SJCRH30 (cell line): ENCODE data around the gene HAT1. TPM values are rescaled to one million over a fixed set of nuclear protein-coding genes. Genes with fewer than 3 reads are reported as not detected.
"Not testable (repeated sequence)": the region's sequence is repeated elsewhere in the genome, so short reads cannot be mapped to it uniquely, and the experiment has no call there.

ENCODE experiments used
- DNase-seq, 2 experiments: peaks; one replicate each; pipeline ENCODE4 v3.0.0-alpha.2; 2015 to 2020
- H3K27ac ChIP-seq: fragments of 250-450 bp; sonication (Bioruptor Pico); 2 replicates; pipeline ENCODE4 v1.5.1; 2020; ENCODE audit warnings: mild to moderate bottlenecking, moderate library complexity
- H3K27me3 ChIP-seq: fragments of 250-450 bp; sonication (Bioruptor Pico); 2 replicates; pipeline ENCODE4 v1.5.1; 2020; ENCODE audit warnings: mild to moderate bottlenecking, moderate library complexity
- H3K36me3 ChIP-seq: fragments of 250-450 bp; sonication (Bioruptor Pico); 2 replicates; pipeline ENCODE4 v1.5.1; 2020; ENCODE audit warnings: mild to moderate bottlenecking, moderate library complexity
- H3K4me1 ChIP-seq: fragments of 250-450 bp; sonication (Bioruptor Pico); 2 replicates; pipeline ENCODE4 v1.5.1; 2020; ENCODE audit warnings: mild to moderate bottlenecking, moderate library complexity
- H3K4me3 ChIP-seq: fragments of 250-450 bp; sonication (Bioruptor Pico); 2 replicates; pipeline ENCODE4 v1.5.1; 2020; ENCODE audit warnings: mild to moderate bottlenecking, moderate library complexity
- H3K9me3 ChIP-seq: fragments of 250-450 bp; sonication (Bioruptor Pico); replicated peaks from 2 replicates; pipeline ENCODE4 v1.5.1; 2020; ENCODE audit warnings: mild to moderate bottlenecking, moderate library complexity
- total RNA-seq: library from RNA; depleted of rRNA; stranded (reverse); fragments of >200 nt; shearing (Covaris generic); gene quantifications from 2 replicates; pipeline ENCODE4 v1.2.3, GENCODE V29; 2014

Gene HAT1
- total RNA-seq, 1 experiment from 2014 or later, result 117 TPM

- H3K4me3 ChIP-seq, result no peak overlapping the region
- H3K4me1 ChIP-seq, result no peaks in the 10 kb centered on the region
- H3K27me3 ChIP-seq, result no peaks in the 10 kb centered on the region
- H3K9me3 ChIP-seq, result no peaks in the 10 kb centered on the region
- H3K36me3 ChIP-seq, result peaks cover 37% of the 10 kb centered on the region
- no peak for DNase-seq
- H3K27ac ChIP-seq, result no peak overlapping the region
Measured at GRCh38 chr2:171972329-171972982, 50.2 kb downstream of the HAT1 start.

DNA sequence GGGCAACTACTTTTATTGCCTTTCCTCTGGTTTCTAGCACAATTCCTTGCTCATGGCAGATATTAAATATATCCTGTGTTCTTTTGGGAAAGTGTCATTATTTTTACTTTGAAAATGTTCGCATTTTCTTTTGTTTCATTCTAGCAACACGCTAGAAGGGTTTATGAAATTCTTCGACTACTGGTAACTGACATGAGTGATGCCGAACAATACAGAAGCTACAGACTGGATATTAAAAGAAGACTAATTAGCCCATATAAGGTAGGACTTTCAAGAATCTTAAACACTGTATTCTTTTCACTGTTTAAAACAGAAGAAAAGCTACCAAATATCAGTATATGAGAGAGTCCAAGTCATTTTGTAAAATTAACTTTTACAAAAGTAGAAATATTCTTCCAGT lies 56.8 kb downstream of the HAT1 start:
- H3K4me1 ChIP-seq, result no peaks in the 10 kb centered on the region
- no peak overlapping the region for H3K27ac ChIP-seq
- H3K9me3 ChIP-seq, result no peaks in the 10 kb centered on the region
- H3K27me3 ChIP-seq, result no peaks in the 10 kb centered on the region
- DNase-seq, result no peak
- H3K36me3 ChIP-seq, result peaks cover 68% of the 10 kb centered on the region
- H3K4me3 ChIP-seq, result no peak overlapping the region

GRCh38 chr2:171983924-171984323 lies 61.7 kb downstream of the HAT1 start:
- H3K4me1 ChIP-seq, H3K27ac ChIP-seq, H3K9me3 ChIP-seq, H3K4me3 ChIP-seq, DNase-seq, H3K27me3 ChIP-seq: not testable (repeated sequence)
- H3K36me3 ChIP-seq, result peaks cover 45% of the 10 kb centered on the region

DNA sequence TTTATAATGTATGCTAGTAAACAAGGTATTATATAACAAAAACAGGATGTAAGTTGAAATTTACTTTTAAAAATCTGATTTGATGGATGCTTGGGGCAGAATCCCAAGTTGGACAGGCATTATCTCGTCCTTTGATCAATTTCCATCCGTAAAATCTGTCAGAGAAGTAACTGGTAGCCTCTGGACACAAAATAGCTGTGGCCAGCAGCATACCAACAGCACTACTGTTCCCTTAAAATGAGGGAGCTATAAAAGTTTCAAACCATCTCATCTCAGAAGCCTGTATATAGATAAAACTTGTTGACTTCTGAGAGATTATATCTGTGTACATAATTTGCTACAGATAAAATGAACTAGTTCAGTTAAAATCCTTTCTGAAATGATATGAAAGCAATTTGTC lies 62.8 kb downstream of the HAT1 start:
- peaks cover 33% of the 10 kb centered on the region for H3K36me3 ChIP-seq
- DNase-seq, result no peak
- H3K27me3 ChIP-seq, result no peaks in the 10 kb centered on the region

GRCh38 chr2:171986778-171987177 lies 64.5 kb downstream of the HAT1 start:
- Histone ChIP-seq H3K4me1 (no peaks in the 10 kb centered on the region), H3K4me3 (no peak overlapping the region)

More for the DNA sequence above, 62.8 kb downstream of the HAT1 start:
- no peak overlapping the region for H3K4me3 ChIP-seq
- no peaks in the 10 kb centered on the region for H3K4me1 ChIP-seq
- no peak overlapping the region for H3K27ac ChIP-seq
- no peaks in the 10 kb centered on the region for H3K9me3 ChIP-seq

DNA sequence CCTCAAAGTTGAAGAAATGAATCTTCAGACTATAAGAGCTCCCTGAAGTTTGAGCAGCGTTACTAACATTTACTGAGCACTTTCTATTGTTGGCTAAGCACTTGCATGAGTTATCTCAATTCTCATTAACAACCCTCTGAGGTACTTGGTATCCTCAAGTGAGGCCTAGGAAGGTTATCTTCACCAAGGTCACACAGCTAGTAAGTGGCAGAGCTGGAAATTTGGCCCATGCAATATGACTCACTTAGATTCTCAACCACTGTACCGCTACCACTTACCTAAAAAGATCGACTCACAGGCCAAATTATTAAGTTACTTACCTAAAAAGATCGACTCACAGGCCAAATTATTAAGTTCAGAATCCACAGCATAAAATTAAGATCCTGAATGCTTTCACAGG lies 68.8 kb downstream of the HAT1 start:
- Histone ChIP-seq H3K36me3 (no peaks in the 10 kb centered on the region), H3K4me1 (no peaks in the 10 kb centered on the region), H3K27ac (no peak overlapping the region), H3K27me3 (no peaks in the 10 kb centered on the region), H3K9me3 (no peaks in the 10 kb centered on the region), H3K4me3 (no peak overlapping the region)
- DNase-seq, result no peak

More at GRCh38 chr2:171986778-171987177, 64.5 kb downstream of the HAT1 start:
- no peak for DNase-seq
- peaks cover 19% of the 10 kb centered on the region for H3K36me3 ChIP-seq
- H3K27me3 ChIP-seq, result no peaks in the 10 kb centered on the region
- no peak overlapping the region for H3K27ac ChIP-seq
- H3K9me3 ChIP-seq, result no peaks in the 10 kb centered on the region

- H3K4me1 ChIP-seq, result peaks cover 5% of the 10 kb centered on the region; the same call in 1 of the 2 replicates
- no peaks in the 10 kb centered on the region for H3K27me3 ChIP-seq
- DNase-seq, result no peak
- no peak overlapping the region for H3K4me3 ChIP-seq
- no peaks in the 10 kb centered on the region for H3K9me3 ChIP-seq
- H3K36me3 ChIP-seq, result no peaks in the 10 kb centered on the region
- H3K27ac ChIP-seq, result no peak overlapping the region
Measured at GRCh38 chr2:171995586-171995985, 73.3 kb downstream of the HAT1 start.

DNA sequence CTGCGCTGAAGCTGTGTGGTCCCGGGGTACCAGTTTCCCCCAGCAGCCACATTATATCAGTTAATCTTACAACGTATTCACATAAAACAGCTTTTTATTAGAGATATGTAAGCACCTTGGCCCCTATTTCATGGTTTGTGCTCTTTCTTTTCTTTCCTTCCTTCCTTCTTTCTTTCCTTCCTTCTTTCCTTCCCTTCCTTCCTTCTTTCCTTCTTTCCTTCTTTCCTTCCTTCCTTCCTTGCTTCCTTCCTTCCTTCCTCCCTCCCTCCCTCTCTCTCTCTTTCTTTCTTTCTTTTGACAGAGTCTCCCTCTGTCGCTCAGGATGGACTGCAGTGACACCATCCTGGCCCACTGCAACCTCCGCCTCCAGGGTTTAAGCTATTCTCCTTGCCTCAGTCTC lies 73.8 kb downstream of the HAT1 start:
- no peaks in the 10 kb centered on the region for H3K9me3 ChIP-seq
- DNase-seq, result no peak
- peaks cover 5% of the 10 kb centered on the region; the same call in 1 of the 2 replicates for H3K4me1 ChIP-seq
- H3K4me3 ChIP-seq, result no peak overlapping the region
- no peaks in the 10 kb centered on the region for H3K36me3 ChIP-seq
- H3K27ac ChIP-seq, result no peak overlapping the region
- H3K27me3 ChIP-seq, result no peaks in the 10 kb centered on the region

- H3K9me3 ChIP-seq, H3K27me3 ChIP-seq, H3K36me3 ChIP-seq, H3K4me3 ChIP-seq, DNase-seq, H3K4me1 ChIP-seq, H3K27ac ChIP-seq: not testable (repeated sequence)
Measured at GRCh38 chr2:171997031-171997430, 74.8 kb downstream of the HAT1 start.

- DNase-seq, result peak in 1 of 2 experiments; percentile 6
- H3K36me3 ChIP-seq, result no peaks in the 10 kb centered on the region
- peaks cover 5% of the 10 kb centered on the region; the same call in 1 of the 2 replicates for H3K4me1 ChIP-seq
- no peak overlapping the region for H3K27ac ChIP-seq
- H3K9me3 ChIP-seq, result no peaks in the 10 kb centered on the region
- H3K4me3 ChIP-seq, result peak overlapping the region; percentile 73
- no peaks in the 10 kb centered on the region for H3K27me3 ChIP-seq
Measured at GRCh38 chr2:171999161-171999560, 76.9 kb downstream of the HAT1 start.

DNA sequence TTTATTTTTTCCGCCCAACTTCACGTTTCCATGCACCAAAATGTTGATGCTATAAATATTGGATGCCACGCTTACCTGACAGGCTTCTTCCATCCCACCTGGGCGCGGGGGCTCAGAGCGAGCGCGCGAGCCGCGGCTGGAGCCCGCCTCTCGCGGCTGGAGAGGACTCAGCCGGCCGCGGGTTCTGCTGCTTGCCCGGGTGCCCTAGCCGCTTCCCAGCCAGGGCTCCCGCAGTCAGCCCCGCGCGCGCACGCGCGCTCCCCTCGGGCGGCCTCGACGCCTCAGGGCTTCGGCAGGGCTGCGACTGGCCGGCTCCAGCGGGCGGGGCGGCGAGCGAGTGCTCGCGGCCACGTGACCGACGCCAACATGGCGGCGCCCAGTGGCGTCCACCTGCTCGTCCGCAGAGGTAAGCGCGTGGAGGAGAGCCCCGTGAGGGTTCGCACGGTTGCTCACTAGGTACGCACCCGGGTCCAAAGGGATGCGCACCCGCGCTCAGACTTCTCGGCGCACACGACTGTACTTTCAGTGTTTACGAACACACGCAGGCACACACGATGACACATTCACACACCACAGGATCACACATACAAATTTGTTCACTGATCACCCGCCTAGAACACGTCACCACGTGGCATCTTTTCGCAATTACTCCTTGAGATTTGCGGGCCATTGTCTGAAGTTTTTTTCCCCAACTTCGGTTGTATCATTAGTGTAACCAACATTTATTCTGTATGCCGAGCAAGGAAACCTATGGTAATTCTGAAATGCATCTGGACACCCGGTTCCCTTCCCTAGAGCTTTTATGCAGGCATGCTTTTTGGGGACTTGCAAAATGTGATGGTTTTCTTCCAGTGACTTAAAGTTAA lies 77.6 kb downstream of the HAT1 start, which contains the start of gene METAP1D:
Gene METAP1D (plus strand): TSS at position 350 of the 866 bp plus-strand sequence. CDS start 17 bp downstream, at position 367.
- no peaks in the 10 kb centered on the region for H3K27me3 ChIP-seq
- H3K4me1 ChIP-seq, result peaks cover 5% of the 10 kb centered on the region; the same call in 1 of the 2 replicates
- DNase-seq, result peak; percentile 90 to 93
- H3K36me3 ChIP-seq, result no peaks in the 10 kb centered on the region
- H3K27ac ChIP-seq, result peak within 1 kb of the TSS; percentile 62
- H3K9me3 ChIP-seq, result no peaks in the 10 kb centered on the region
- peak within 1 kb of the TSS; percentile 73 for H3K4me3 ChIP-seq

DNA sequence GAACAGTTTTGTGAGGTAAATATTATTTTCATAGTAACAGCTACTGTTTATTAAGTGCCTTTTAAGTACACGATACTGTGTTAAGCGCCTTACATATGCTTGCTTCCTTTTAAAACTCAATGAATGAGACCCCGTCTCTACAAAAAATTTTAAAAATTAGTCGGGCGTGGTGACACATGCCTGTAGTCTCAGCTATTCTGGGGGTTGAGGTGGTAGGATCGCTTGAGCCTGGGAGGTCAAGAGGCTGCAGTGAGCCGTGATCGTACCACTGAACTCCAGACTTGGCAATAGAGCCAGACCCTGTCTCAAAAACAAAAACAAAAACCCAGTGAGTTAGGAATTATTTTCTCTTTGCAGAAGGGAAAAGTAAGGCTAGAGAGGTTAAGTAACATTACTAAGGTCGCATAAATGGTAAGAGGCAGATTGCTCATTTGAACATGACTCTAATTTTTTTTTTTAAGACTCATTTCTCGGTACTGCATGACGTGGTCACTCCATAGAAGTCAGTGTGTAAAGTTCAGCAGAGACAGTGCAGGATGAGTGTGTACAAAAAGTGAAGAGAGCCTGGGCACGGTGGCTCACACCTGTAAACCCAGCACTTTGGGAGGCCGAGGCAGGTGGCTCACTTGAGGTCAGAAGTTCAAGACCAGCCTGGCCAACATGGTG lies 78.6 kb downstream of the HAT1 start:
- H3K27me3 ChIP-seq, result no peaks in the 10 kb centered on the region
- peak in 1 of 2 experiments; percentile 5 for DNase-seq
- peak overlapping the region; percentile 73 for H3K4me3 ChIP-seq
- H3K4me1 ChIP-seq, result peaks cover 5% of the 10 kb centered on the region; the same call in 1 of the 2 replicates
- H3K36me3 ChIP-seq, result no peaks in the 10 kb centered on the region
- no peaks in the 10 kb centered on the region for H3K9me3 ChIP-seq
- H3K27ac ChIP-seq, result peak overlapping the region; percentile 62

DNA sequence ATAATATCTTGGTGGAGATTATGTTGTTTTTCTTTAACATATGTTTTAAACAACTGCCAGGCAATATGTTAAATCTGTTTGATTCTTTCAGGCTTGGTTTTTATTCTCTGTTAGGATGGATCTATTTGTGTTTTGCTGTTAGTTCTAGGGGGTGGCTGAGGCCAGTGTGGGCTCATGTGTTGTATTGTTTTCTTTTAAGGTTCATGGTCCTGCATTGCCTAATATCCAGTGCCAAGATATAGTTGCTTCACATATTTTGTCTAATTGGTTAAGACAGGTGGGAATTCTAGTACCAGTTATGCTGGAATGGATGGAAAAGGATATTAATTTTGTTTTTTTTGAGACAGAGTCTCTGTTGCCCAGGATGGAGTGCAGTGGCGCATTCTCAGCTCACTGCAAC lies 85.1 kb downstream of the HAT1 start:
- H3K4me3 ChIP-seq, result no peak overlapping the region
- H3K27ac ChIP-seq, result no peak overlapping the region
- no peaks in the 10 kb centered on the region for H3K9me3 ChIP-seq
- DNase-seq, result no peak
- no peaks in the 10 kb centered on the region; the same call in 1 of the 2 replicates for H3K4me1 ChIP-seq
- H3K27me3 ChIP-seq, result no peaks in the 10 kb centered on the region
- H3K36me3 ChIP-seq, result no peaks in the 10 kb centered on the region

GRCh38 chr2:172009823-172010222 lies 87.6 kb downstream of the HAT1 start:
- H3K4me3 ChIP-seq, result no peak overlapping the region
- DNase-seq, result no peak
- H3K4me1 ChIP-seq, result peaks cover 9% of the 10 kb centered on the region
- no peaks in the 10 kb centered on the region for H3K9me3 ChIP-seq
- no peak overlapping the region for H3K27ac ChIP-seq
- H3K27me3 ChIP-seq, result no peaks in the 10 kb centered on the region
- H3K36me3 ChIP-seq, result no peaks in the 10 kb centered on the region
